ENCODE measurements around the gene KCND2. TPM values are rescaled to one million over a fixed set of nuclear protein-coding genes. Genes with fewer than 3 reads are reported as not detected.

Gene KCND2
- total RNA-seq, 1 donor from 2014 or later, result 0.61 TPM

GRCh38 chr7:120405652-120406051 lies 132.7 kb downstream of the KCND2 start:
- TF ChIP-seq, protein P1, sequence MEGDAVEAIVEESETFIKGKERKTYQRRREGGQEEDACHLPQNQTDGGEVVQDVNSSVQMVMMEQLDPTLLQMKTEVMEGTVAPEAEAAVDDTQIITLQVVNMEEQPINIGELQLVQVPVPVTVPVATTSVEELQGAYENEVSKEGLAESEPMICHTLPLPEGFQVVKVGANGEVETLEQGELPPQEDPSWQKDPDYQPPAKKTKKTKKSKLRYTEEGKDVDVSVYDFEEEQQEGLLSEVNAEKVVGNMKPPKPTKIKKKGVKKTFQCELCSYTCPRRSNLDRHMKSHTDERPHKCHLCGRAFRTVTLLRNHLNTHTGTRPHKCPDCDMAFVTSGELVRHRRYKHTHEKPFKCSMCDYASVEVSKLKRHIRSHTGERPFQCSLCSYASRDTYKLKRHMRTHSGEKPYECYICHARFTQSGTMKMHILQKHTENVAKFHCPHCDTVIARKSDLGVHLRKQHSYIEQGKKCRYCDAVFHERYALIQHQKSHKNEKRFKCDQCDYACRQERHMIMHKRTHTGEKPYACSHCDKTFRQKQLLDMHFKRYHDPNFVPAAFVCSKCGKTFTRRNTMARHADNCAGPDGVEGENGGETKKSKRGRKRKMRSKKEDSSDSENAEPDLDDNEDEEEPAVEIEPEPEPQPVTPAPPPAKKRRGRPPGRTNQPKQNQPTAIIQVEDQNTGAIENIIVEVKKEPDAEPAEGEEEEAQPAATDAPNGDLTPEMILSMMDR (conservative IDR thresholded peaks at IDR 0.05), result no peak
- H3K4me1 Mint-ChIP-seq, result peaks cover 5% of the 10 kb centered on the region
- no peak overlapping the region for H3K27ac Mint-ChIP-seq (ENCODE audit: unreplicated experiment)
- H3K27me3 Mint-ChIP-seq (ENCODE audit: low read depth), result no peaks in the 10 kb centered on the region
- H3K36me3 Mint-ChIP-seq (ENCODE audit: low read depth), result no peaks in the 10 kb centered on the region
- no peaks in the 10 kb centered on the region for H3K9me3 Mint-ChIP-seq
- no peak for DNase-seq (ENCODE audit: low read depth, low spot score)
- H3K4me3 Mint-ChIP-seq, result no peak overlapping the region

GRCh38 chr7:120407010-120407409 lies 134.0 kb downstream of the KCND2 start:
- no peak overlapping the region for H3K4me3 Mint-ChIP-seq
- no peak overlapping the region for H3K27ac Mint-ChIP-seq (ENCODE audit: unreplicated experiment)
- no peaks in the 10 kb centered on the region for H3K27me3 Mint-ChIP-seq (ENCODE audit: low read depth)
- TF ChIP-seq, protein P1 (conservative IDR thresholded peaks at IDR 0.05), result no peak
- DNase-seq (ENCODE audit: low read depth, low spot score), result no peak
- no peaks in the 10 kb centered on the region for H3K9me3 Mint-ChIP-seq
- H3K4me1 Mint-ChIP-seq, result peaks cover 5% of the 10 kb centered on the region
- H3K36me3 Mint-ChIP-seq (ENCODE audit: low read depth), result no peaks in the 10 kb centered on the region

- no peaks in the 10 kb centered on the region for H3K4me1 Mint-ChIP-seq
- no peak overlapping the region for H3K27ac Mint-ChIP-seq (ENCODE audit: unreplicated experiment)
- TF ChIP-seq, protein P1 (conservative IDR thresholded peaks at IDR 0.05), result no peak
- no peaks in the 10 kb centered on the region for H3K36me3 Mint-ChIP-seq (ENCODE audit: low read depth)
- no peak overlapping the region for H3K4me3 Mint-ChIP-seq
- DNase-seq (ENCODE audit: low read depth, low spot score), result no peak
- H3K27me3 Mint-ChIP-seq (ENCODE audit: low read depth), result no peaks in the 10 kb centered on the region
- H3K9me3 Mint-ChIP-seq, result no peaks in the 10 kb centered on the region
These were observed 139.4 kb downstream of the KCND2 start for GRCh38 chr7:120412139-120413050.

DNA sequence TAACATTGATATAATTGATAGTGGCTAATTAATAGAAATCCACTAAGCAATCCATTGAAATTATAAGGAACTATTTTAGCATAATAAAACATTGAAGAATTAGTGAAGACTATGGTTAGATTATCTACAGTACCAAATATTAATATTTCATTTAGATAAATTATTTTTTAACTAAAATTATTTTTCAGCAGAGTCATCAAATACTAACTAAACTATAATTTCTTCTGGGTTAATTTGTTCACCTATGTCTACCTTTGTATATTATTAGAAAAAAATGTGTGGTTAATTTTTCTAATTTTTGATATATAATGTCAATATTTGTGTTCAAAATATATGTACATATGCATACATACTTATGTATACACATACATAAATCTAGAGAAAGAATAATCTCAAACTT lies 140.2 kb downstream of the KCND2 start:
- H3K4me3 Mint-ChIP-seq, result no peak overlapping the region
- H3K27ac Mint-ChIP-seq (ENCODE audit: unreplicated experiment), result no peak overlapping the region
- H3K4me1 Mint-ChIP-seq, result no peaks in the 10 kb centered on the region
- no peaks in the 10 kb centered on the region for H3K9me3 Mint-ChIP-seq
- DNase-seq (ENCODE audit: low read depth, low spot score), result no peak
- no peaks in the 10 kb centered on the region for H3K27me3 Mint-ChIP-seq (ENCODE audit: low read depth)
- H3K36me3 Mint-ChIP-seq (ENCODE audit: low read depth), result no peaks in the 10 kb centered on the region
- TF ChIP-seq, protein P1 (conservative IDR thresholded peaks at IDR 0.05), result no peak

DNA sequence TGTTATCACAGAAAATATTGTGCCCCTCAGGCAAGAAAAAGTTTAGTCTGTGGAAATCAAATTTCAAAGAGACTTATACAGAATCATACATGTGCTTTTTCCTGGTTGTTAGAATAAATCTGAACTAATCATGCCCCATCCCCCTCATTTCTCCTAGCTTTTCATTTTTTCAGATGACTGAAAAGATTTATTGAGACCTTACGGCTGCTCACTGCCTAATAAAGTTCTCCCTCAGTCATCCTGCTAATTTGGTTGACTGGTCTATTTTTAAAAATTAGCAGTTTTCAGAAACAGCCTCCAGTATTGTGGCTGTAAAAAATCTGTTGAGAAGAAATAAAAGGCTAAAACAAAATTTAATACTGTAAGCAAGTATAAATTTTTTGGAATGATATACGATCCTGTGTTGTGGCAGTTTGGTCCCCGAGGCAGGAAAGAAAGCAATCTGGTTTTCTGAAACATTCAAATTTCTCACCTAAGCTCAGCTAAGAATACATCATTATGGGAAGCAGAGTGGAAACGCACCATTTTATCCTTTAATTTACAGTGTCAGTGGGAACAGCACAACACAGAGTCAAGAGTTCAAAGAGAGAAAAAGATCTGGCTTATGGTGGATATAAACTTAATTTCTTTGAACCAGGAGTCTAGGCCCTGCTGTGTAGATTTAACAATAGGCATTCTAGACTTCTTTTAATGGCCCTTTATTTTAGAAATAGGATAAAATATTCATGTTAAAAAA lies 144.4 kb downstream of the KCND2 start:
- H3K36me3 Mint-ChIP-seq (ENCODE audit: low read depth), result no peaks in the 10 kb centered on the region
- no peak overlapping the region for H3K4me3 Mint-ChIP-seq
- no peaks in the 10 kb centered on the region for H3K9me3 Mint-ChIP-seq
- H3K27ac Mint-ChIP-seq (ENCODE audit: unreplicated experiment), result no peak overlapping the region
- no peaks in the 10 kb centered on the region for H3K27me3 Mint-ChIP-seq (ENCODE audit: low read depth)
- no peaks in the 10 kb centered on the region for H3K4me1 Mint-ChIP-seq
- TF ChIP-seq, protein P1 (conservative IDR thresholded peaks at IDR 0.05), result no peak
- DNase-seq (ENCODE audit: low read depth, low spot score), result no peak

All from neural crest cell (in vitro differentiated cells).